Measurements from ENCODE around the gene ECEL1.
"Not testable (repeated sequence)": the region's sequence is repeated elsewhere in the genome, so short reads cannot be mapped to it uniquely, and the experiment has no call there.

ECEL1 gene

GRCh38 chr2:232487385-232488096 is at the start of gene ECEL1:
TSS of gene ECEL1 (minus strand) at chr2:232487834. CDS start at chr2:232486653, 1,181 bp downstream.
- DNase-seq (ENCODE audit: low spot score) = no peak

DNA sequence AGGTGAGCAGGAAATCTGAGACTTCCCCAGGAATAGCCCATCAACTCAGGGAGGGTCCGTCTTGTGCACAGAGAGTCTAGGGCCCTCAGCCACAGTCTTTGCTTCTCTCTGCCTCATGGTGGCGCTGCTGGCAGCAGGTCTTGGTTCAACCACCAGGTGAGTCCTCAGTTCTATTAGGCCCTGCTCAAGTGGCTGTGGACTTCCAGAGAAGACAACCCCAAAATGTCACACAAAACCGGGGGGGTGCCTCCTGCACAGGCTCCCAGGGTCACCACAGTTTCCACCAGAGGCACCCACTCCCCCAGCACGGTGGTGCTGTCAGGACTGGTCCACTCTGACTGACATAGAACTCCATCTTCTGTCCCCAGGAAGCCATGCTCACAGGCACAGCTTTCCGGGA is 49.4 kb upstream of the ECEL1 start:
- DNase-seq (ENCODE audit: low spot score) = no peak

DNA sequence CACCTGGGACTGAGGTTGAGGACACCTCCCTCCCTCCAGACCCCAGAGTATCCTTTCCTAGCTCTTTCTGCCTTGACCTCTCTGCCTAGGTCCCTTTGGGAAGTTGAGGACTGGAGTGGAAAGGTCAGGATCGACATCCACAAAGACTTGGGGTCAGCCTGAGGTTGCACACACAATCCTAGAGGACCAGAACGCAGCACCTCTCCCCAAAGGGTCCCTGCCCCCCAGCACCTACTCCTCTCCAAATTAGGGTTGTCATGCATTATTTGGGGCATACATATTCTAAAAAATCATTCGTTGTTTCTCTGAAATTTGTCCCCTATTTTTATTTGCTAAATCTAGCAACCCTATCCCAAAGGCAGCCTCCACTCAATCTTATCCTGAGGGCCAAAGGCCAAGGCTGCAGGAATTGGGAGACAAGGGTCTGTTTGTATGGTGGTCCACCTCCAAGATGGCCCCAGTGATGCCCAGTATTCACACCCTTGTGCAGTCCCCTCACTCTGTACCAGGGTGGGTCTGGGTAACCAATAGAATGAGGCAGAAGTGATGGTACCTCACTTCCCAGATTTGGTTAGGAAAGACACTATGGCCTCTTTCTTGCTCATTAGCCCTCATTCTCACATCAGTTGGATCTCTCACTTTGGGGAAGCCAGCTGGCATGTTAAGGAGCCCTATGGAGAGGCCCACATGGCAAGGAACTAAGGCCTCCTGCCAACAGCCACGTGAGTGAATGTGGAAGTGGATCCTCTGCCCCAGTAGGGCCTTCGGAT is 48.3 kb upstream of the ECEL1 start:
- DNase-seq (ENCODE audit: low spot score) = no peak

DNA sequence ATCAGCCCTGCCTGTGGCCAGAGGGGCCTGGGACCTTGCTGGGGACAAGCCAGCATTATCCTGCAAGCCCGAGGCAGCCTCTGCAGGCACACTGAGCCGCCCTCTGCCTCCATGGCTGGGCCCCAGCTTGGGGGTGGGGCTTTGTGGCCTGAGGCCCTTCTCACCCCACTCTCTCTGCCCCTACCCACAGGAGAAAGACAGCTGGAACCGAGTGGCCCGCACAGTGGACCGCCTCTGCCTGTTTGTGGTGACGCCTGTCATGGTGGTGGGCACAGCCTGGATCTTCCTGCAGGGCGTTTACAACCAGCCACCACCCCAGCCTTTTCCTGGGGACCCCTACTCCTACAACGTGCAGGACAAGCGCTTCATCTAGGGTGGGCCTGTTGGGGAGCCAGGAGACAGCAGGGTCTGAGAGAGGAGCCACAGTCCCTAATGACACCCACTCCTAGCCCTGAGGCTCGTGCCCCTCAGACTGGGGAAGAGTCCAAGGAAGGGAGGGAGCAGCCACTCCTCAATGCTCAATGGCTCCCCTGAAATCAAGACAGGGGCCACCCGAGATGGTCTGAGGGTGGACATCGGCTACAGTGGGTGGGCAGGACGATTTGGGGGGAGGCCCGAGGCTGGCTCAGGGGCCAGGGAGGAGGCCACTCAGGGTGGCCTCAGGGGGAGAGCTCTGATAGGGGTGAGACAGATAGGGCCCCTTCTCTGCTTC is 47.5 kb upstream of the ECEL1 start:
- no peak for DNase-seq (ENCODE audit: low spot score)

- no peak for DNase-seq (ENCODE audit: low spot score)
Measured at GRCh38 chr2:232533944-232534710, 46.5 kb upstream of the ECEL1 start.

GRCh38 chr2:232532821-232533220 is 45.2 kb upstream of the ECEL1 start:
- DNase-seq (ENCODE audit: low spot score) = not testable (repeated sequence)

GRCh38 chr2:232532419-232532818 is 44.8 kb upstream of the ECEL1 start:
- DNase-seq (ENCODE audit: low spot score) = no peak

- no peak for DNase-seq (ENCODE audit: low spot score)
Measured at GRCh38 chr2:232530626-232531260, 43.1 kb upstream of the ECEL1 start.

DNA sequence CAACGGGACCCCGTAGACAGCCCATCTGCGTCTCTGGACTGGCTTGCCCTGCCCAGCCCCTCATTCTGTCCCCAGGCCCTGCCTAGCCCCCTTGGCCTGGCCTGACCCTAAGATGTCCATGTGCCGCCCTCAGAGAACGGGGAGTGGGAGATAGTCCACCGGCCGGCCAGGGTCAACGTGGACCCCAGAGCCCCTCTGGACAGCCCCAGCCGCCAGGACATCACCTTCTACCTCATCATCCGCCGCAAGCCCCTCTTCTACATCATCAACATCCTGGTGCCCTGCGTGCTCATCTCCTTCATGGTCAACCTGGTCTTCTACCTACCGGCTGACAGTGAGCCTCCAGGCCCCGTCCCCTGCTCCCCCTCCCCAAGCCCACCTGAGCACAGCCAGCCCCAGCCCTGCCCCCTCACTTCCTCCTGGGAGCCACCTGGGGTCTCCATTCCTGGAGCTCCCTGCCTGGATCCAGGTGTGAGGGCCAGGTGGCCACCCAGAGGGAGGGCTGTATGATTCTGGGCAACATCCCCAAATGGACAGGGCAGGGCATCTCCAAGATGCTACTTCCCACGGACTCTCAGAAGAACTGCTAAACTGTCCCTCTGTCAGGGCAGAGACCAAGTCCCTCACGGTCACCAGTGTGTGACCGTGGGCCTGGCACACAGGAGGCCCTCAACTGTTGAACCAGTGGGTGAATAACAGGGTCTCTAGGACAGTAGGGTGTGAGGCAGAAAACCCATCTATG is 42.3 kb upstream of the ECEL1 start:
- no peak for DNase-seq (ENCODE audit: low spot score)

- DNase-seq (ENCODE audit: low spot score) = no peak
Measured at GRCh38 chr2:232528746-232529460, 41.3 kb upstream of the ECEL1 start.

DNA sequence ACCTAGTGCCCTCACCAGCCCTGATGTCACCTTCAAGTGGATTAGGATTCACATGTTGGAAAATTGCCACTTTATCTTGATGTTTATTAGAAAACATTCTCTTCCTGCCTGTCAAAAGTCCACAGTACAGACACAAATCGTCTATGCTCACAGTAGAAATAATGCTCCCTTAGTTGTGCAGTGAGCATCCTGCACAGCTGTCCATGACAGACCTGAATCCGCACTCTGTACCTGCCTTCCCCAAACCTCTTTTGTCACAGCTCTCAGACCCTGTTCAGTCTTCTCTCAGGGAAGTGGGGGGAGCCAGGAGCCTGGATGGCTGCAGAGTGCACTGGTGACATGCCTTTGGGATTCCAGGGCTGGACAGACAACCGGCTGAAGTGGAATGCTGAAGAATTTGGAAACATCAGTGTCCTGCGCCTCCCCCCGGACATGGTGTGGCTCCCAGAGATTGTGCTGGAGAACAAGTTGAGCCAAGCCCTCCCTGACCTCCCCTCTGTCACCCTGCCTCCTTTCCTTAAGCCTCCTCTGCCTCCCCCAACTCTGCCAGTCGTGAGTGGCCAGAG is 40.4 kb upstream of the ECEL1 start:
- DNase-seq (ENCODE audit: low spot score) = no peak

DNA sequence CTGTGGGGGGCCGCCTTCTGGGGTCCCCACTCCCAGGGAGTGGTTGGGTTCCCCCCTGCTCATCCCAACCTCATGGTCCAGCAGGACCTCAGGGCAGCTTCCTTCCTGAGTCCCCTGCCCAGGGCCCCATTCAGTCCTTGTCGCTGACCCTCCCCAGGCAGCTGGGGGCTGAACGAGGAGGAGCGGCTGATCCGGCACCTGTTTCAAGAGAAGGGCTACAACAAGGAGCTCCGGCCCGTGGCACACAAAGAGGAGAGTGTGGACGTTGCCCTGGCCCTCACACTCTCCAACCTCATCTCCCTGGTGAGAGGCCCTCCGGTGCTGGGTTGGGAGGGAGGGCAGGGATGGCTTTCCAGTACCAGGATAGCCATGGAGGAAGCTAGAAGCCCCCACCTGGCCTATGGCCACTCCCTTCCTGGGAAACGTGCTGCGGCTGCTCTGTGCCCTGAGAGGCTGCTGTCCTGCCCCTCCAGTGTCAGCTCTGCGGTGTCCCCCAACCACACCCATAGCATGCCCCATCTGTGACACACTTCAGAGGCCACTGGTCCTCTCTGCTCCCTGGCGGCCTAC is 38.8 kb upstream of the ECEL1 start:
- no peak for DNase-seq (ENCODE audit: low spot score)

DNA sequence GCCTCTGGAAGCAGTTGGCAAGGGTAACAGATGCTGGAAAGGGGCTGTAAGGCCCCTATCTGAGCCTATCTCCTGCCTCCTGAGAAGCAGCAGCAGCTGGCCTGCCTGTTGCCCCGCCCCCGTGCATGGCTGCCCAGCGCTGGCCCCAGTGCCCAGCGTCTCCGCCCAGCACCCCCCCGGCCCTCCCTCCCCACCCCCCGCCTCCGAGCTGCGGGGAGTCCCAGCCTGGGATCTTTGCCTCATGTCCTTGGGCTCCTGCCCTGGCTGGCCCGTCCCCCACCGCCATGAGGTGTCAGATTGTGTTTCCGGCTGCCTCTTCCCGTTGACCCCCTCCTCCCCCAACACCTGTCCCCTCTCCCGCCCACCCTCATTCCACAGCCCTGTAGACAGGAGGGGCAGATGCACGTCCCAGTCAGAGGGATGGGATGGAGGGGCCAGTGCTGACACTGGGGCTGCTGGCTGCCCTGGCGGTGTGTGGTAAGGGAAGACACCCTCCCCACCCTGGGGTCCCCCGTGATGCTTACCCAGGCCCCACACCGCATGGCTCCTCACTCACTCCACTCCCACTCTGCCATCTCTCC is 38.2 kb upstream of the ECEL1 start, which contains the start of gene CHRND:
Gene CHRND (plus strand): TSS at position 370 of the 581 bp plus-strand sequence. CDS start 56 bp downstream, at position 426.
- DNase-seq (ENCODE audit: low spot score) = no peak

DNA sequence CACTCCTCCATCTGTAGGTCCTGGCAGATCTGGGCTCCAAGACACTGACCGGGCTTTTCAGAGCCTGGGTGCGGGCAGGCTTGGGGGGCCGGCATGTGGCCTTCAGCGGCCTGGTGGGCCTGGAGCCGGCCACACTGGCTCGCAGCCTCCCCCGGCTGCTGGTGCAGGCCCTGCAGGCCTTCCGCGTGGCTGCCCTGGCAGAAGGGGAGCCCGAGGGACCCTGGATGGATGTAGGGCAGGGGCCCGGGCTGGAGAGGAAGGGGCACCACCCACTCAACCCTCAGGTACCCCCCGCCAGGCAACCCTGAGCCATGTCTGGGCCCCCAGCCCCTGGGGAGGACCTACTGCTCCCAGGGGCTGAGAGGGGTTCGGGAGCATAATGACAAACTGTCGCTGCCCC is 37.6 kb upstream of the ECEL1 start:
- no peak for DNase-seq (ENCODE audit: low spot score)

DNA sequence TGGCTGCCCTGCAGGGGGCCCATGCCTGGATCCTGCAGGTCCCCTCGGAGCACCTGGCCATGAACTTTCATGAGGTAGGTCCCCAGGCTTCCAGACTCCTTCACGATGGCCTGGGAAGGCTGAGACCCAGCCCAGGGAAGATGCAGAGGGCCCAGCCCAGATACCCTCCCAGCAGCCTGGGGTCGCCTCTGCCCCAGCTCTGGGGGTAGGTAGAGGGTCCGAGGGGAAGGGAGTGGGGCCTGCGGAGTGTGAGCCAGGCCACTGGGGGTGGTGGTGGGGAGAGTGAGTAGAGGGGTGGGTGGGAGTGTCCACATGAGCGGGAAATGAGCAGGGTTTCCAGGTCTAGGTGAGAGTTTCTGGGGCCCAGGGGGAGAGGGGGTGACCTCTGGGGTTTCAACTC is 37.1 kb upstream of the ECEL1 start:
- DNase-seq (ENCODE audit: low spot score) = no peak

GRCh38 chr2:232523682-232524597 is 36.3 kb upstream of the ECEL1 start:
- no peak for DNase-seq (ENCODE audit: low spot score)

GRCh38 chr2:232523402-232523681 is 35.7 kb upstream of the ECEL1 start:
- DNase-seq (ENCODE audit: low spot score) = no peak

Measured in kidney capillary endothelial cell (primary cell).